Effector memory CD4-positive, alpha-beta T cell (primary cell): ENCODE data around the gene KCNJ1.
A peak's percentile ranks its signal among the peaks of the same experiment; 100 is the strongest.

Experiments
- DNase-seq, 3 donors: peaks; one replicate each; pipeline ENCODE4 v3.0.0-alpha.2; 2020
- H3K27ac ChIP-seq: 2 replicates; pipeline ENCODE4 v1.7.0; 2013; ENCODE audit warnings: mild to moderate bottlenecking, low read length, moderate library complexity; ENCODE audit not compliant: insufficient read depth, poor library complexity, severe bottlenecking
- H3K27me3 ChIP-seq: replicated peaks from 2 replicates; pipeline ENCODE4 v1.7.0; 2013; ENCODE audit warnings: mild to moderate bottlenecking, low read length; ENCODE audit not compliant: insufficient read depth, control insufficient read depth, poor library complexity, severe bottlenecking
- H3K36me3 ChIP-seq: 2 replicates; pipeline ENCODE4 v1.7.0; 2013; ENCODE audit warnings: mild to moderate bottlenecking, low read length, moderate library complexity; ENCODE audit not compliant: control insufficient read depth, insufficient read depth
- H3K4me1 ChIP-seq: 2 replicates; pipeline ENCODE4 v1.7.0; 2013; ENCODE audit warnings: low read length, mild to moderate bottlenecking; ENCODE audit not compliant: control insufficient read depth, insufficient read depth, poor library complexity, severe bottlenecking
- H3K4me3 ChIP-seq: 2 replicates; pipeline ENCODE4 v1.7.0; 2013; ENCODE audit warnings: low read length, low read depth, mild to moderate bottlenecking; ENCODE audit not compliant: insufficient read depth, poor library complexity, severe bottlenecking
- H3K9me3 ChIP-seq: 2 replicates; pipeline ENCODE4 v1.7.0; 2013; ENCODE audit warnings: mild to moderate bottlenecking, low read length, moderate library complexity; ENCODE audit not compliant: control insufficient read depth

The KCNJ1 gene

DNA sequence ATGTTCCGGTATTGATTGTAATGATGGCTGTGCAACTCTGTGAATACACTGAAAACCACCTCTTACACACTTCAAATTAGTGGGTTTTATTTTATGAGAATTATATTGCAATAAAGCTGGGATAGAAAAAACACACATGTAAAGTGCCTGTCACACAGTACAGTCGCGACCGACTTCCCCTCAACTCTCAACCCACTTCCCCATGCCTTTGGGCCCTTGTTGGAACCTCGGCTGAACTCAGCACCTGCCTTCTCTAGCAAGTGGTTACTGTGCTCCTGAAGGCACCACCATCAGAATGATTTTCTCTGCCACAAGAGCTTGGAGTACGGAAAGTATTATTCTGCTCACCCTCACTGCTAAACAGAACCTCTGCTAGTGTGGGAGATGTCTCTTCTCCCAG, 13.5 kb downstream of the KCNJ1 start:
- Histone ChIP-seq H3K4me3 (no peak overlapping the region), H3K4me1 (peaks cover 4% of the 10 kb centered on the region), H3K27ac (no peak overlapping the region), H3K36me3 (no peaks in the 10 kb centered on the region), H3K9me3 (no peaks in the 10 kb centered on the region), H3K27me3 (no peaks in the 10 kb centered on the region)
- DNase-seq = no peak

DNA sequence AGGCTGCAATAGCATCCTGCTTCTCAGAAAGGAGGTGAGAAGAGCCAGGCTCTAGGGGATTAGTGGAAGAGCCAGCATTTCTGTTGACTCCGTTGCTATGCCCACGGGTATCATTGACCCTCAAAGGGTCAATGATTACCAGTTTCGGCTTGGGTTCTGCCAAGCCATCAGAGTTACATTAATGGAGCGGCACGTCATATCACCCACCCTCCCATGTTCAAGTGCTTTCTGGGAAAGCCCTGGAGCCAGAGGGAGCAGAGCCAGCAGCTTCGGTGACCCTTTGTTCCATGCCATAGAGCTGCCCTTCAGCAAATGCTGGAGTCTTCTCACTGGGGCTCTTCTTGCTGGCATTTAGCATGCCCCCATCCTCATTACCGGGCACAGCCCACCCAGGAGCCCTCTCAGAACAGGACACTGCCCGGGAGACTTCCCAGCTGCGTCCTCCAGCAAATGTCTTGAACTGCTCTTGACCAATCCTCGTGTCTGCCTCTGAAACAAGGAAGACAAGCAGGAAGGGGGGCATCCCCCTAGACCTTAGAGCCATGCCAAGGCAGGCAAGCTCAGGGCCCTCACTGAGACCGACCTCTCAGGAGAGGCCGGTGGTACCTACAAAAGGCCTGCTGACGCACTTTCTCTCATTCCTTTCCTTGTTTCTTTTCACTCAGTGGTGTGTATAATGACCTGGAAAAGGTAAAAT, 14.6 kb downstream of the KCNJ1 start:
- Histone ChIP-seq H3K36me3 (no peaks in the 10 kb centered on the region), H3K27ac (no peak overlapping the region), H3K4me1 (peaks cover 6% of the 10 kb centered on the region), H3K9me3 (no peaks in the 10 kb centered on the region), H3K4me3 (no peak overlapping the region), H3K27me3 (no peaks in the 10 kb centered on the region)
- no peak for DNase-seq

DNA sequence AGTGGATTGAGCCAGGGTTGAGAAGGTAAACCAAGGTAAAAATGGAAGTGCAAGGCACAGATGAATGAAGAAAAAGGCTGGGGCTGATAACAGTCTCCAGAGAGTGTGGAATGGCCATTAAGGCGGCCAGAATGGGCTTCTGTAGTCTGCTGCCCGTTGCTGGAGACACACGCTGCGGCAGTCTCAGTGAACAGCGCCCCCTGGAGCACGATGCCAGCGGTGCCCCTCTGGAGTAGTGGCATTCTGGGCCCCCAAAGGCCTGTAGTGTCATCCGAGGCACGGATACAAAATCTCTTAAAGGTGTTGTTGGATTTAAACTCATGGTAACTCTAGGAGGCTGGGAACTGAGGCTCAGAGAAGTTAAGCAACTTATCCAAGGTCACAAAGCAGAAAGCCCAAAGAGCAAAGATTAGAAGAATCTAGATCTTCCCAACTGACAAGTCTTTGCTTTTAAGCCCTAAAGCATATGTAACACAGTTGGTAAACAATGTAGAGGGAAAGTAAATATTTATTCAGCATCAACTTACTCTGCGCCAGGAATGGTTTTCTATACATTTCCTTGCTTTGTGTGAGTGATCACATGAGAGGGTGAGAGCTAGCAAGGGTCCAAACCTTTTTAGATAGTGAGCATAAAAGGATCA, 18.2 kb downstream of the KCNJ1 start:
- H3K27ac ChIP-seq = no peak overlapping the region
- no peaks in the 10 kb centered on the region for H3K9me3 ChIP-seq
- no peaks in the 10 kb centered on the region for H3K27me3 ChIP-seq
- peaks cover 33% of the 10 kb centered on the region for H3K4me1 ChIP-seq
- DNase-seq = peak; percentile 27 to 57 (median 31)
- H3K4me3 ChIP-seq = no peak overlapping the region
- H3K36me3 ChIP-seq = no peaks in the 10 kb centered on the region

DNA sequence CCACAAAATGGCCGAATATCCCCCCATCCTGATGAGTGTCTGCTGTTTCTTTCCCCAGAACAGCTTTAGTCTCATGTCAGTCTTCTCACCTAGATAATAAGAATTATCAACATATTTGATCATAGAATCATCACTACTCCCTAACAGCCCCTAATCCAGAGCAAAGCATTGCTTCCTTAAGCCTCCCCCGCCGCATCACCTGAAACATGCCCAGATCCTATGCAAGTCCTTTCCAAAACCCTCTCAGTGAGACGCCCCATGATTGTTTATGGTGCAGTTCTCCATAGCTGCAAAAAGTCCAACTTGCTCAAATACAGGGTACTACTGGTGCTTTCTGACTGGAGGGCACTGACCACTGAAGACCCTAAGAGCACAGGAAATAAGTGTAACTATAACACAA, 20.1 kb downstream of the KCNJ1 start:
- no peak for DNase-seq
- Histone ChIP-seq H3K9me3 (no peaks in the 10 kb centered on the region), H3K4me3 (no peak overlapping the region), H3K27ac (no peak overlapping the region), H3K36me3 (no peaks in the 10 kb centered on the region), H3K4me1 (peaks cover 45% of the 10 kb centered on the region), H3K27me3 (no peaks in the 10 kb centered on the region)

DNA sequence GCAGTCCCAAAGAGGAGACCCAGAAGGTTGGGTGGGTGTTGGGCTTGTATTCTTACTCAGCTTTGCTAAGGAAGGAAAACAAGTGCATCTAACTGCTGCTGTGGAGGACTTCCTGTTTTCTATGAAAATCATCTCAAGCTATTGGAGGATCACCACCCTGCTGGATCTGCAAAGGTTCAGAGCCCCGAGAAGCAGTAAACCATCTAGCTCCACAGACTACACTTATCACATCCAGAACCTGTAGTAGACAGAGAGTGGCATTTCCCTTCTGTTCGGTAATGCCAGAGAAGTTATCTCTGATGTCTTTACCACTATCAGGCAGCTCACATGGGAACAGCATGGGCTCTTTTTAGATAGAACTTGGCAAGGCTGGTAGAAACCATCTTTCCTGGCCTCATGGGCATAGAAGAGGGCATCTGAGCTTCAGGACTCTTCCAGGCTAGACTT, 21.7 kb downstream of the KCNJ1 start:
- no peaks in the 10 kb centered on the region for H3K36me3 ChIP-seq
- DNase-seq = no peak
- no peak overlapping the region for H3K27ac ChIP-seq
- no peaks in the 10 kb centered on the region for H3K9me3 ChIP-seq
- H3K4me3 ChIP-seq = no peak overlapping the region
- peaks cover 60% of the 10 kb centered on the region for H3K4me1 ChIP-seq
- H3K27me3 ChIP-seq = no peaks in the 10 kb centered on the region

DNA sequence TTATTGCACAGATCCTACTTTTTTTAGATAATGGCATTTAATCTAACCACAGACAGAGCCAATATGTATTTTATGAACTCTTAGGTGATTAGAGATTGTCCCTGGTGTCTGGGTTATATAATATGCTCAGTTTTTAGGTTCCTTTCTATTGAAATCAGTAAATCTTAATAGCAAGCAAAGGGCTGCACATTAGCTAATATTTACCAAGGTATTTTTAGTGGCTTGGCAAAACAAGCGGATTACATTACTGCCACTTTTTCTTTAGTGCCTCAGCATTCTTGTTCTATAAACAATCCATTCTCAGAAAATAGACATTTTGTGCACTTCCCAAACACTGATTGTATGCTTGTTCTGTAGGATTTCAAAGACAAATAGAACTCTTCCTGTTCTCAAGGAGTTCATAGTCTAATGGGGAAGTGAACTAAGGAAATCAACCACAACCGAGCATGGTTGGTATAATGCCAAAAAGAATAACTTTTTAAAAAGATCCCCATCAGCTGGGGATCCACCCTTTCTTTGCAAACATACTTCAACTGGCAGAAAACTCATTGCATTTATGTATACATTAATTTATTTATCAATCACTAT, 23.8 kb downstream of the KCNJ1 start:
- no peaks in the 10 kb centered on the region for H3K27me3 ChIP-seq
- H3K4me1 ChIP-seq = peaks cover 63% of the 10 kb centered on the region
- H3K9me3 ChIP-seq = no peaks in the 10 kb centered on the region
- DNase-seq = no peak
- no peak overlapping the region for H3K4me3 ChIP-seq
- no peaks in the 10 kb centered on the region for H3K36me3 ChIP-seq
- H3K27ac ChIP-seq = no peak overlapping the region

DNA sequence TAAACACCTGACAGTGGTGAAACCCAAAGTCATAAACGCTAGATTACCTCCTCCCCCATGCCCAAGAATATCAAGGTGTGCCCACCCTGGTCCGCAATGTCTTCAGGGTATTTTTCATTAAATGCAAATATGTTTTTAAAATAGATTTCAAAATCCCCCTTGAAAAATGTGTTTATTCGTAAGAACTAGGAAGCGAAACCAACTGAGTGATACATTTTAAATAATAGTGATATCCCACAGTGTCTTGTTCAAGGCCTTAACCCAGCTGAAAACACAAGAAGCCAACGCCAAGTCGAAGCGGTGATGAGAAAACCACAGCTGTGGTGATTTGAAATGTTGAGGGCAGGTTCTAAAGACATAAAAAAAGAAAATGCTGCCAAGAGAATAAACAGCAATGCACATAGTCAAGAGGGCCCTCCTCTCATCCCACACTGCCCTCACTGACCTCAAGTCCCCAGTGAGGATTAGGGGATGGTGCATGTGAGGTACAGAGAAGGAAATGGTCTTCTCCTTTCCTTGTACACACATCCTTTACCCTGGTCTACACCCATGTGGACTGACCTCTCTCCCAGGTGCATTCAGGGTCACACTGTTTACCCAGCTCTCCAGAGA, 25.5 kb downstream of the KCNJ1 start:
- DNase-seq = no peak
- Histone ChIP-seq H3K36me3 (no peaks in the 10 kb centered on the region), H3K27me3 (no peaks in the 10 kb centered on the region), H3K9me3 (no peaks in the 10 kb centered on the region), H3K27ac (peak overlapping the region; percentile 32), H3K4me3 (no peak overlapping the region), H3K4me1 (peaks cover 71% of the 10 kb centered on the region)

DNA sequence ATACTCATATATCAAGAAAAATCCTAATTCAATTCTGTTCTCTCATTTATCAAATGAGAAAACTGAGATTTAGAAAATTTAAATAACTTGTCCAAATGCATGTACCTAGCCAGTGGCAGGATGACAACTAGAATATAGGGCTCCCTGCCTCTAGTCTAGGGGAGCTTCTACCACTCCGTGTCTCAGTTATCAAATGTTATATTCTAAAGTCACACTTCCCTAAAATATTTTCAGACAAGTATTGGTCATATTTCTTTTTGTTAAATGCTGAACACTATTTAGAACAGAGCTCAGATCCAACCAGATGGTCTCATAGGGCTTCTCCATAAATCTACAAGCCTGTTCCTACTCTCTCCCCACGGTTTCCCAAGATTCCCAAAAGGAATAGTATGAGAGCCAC, 26.3 kb downstream of the KCNJ1 start:
- Histone ChIP-seq H3K27me3 (no peaks in the 10 kb centered on the region), H3K9me3 (no peaks in the 10 kb centered on the region), H3K4me3 (no peak overlapping the region), H3K36me3 (no peaks in the 10 kb centered on the region), H3K27ac (peak overlapping the region; percentile 24), H3K4me1 (peaks cover 63% of the 10 kb centered on the region)
- DNase-seq = no peak

DNA sequence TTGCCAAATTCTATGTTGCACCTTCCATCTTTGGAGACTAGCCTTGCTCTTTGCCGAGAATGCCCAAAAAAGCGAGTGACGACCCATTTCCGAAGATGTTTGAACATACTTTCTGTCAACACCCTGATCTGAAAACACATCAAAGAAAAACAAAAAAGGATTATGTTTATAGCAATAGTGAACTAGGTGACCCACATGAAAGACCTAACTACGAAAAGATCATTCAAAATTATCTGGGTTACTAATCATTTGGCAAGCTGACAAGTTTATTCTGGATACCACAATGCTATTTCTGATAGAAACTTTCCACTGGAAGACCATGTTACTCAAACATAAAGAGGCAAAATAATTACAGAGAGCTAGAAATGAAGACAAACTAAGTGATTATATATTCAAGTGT, 27.0 kb downstream of the KCNJ1 start:
- Histone ChIP-seq H3K27me3 (no peaks in the 10 kb centered on the region), H3K4me3 (no peak overlapping the region), H3K27ac (peak overlapping the region; percentile 24), H3K4me1 (peaks cover 57% of the 10 kb centered on the region), H3K36me3 (no peaks in the 10 kb centered on the region), H3K9me3 (no peaks in the 10 kb centered on the region)
- DNase-seq = peak in 1 of 3 donors; percentile 25

DNA sequence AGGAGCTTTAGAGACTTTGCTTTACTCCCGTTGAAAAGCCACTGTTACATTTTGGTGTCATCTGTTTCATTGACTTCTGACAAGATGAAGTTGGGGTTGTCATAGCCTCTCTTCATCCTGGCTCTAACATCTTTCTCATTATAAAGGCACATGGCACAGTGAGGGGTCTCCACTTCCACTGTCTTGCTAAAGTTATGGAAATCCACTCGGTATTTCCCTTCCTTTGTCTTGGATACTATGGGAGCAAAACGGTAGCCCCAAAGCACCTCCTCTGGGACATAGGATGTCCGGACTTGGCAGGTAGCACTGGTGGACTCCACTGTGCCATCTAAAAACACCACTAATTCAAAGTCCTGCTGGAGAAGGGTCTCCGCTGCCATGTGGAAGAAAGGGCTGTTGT, 28.0 kb downstream of the KCNJ1 start:
- H3K36me3 ChIP-seq = no peaks in the 10 kb centered on the region
- no peak overlapping the region for H3K27ac ChIP-seq
- peaks cover 47% of the 10 kb centered on the region for H3K4me1 ChIP-seq
- DNase-seq = no peak
- no peaks in the 10 kb centered on the region for H3K9me3 ChIP-seq
- no peak overlapping the region for H3K4me3 ChIP-seq
- no peaks in the 10 kb centered on the region for H3K27me3 ChIP-seq
